ENCODE data around the gene PDXP.

PDXP gene

DNA sequence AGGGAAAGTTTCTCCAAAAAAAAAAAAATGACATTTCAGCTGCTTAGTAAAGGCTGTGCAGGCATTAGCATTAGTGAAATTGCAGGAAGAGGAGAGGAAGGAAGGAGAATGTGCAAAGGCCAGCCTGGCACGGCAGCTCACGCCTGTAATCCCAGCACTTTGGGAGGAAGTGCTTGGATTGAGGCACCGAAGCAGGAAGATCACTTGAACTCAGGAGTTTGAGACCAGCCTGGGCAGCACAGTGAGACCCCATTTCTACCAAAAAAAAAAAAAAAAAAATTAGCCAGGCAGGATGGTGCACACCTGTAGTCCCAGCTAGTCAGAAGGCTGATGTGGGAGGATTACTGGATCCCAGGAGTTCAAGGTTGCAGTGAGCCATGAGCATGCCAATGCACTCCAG is 46.1 kb downstream of the PDXP start:
- no peak for DNase-seq

DNA sequence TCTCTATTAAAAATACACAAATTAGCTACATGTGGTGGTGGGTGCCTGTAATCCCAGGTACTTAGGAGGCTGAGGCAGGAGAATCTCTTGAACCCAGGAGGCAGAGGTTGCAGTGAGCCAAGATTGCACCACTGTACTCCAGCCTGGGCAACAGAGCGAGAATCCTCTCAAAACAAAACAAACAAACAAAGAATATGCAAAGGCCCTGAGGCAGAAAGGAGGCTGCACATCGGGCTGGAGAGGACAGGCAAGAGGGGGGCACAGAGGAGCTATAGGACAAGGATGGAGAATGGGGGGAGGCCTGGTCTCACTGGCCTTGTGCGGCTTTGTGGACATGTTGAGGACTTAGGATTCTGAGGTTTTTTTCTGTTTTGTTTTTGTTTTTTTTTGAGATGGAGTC is 46.7 kb downstream of the PDXP start:
- DNase-seq, result no peak

DNA sequence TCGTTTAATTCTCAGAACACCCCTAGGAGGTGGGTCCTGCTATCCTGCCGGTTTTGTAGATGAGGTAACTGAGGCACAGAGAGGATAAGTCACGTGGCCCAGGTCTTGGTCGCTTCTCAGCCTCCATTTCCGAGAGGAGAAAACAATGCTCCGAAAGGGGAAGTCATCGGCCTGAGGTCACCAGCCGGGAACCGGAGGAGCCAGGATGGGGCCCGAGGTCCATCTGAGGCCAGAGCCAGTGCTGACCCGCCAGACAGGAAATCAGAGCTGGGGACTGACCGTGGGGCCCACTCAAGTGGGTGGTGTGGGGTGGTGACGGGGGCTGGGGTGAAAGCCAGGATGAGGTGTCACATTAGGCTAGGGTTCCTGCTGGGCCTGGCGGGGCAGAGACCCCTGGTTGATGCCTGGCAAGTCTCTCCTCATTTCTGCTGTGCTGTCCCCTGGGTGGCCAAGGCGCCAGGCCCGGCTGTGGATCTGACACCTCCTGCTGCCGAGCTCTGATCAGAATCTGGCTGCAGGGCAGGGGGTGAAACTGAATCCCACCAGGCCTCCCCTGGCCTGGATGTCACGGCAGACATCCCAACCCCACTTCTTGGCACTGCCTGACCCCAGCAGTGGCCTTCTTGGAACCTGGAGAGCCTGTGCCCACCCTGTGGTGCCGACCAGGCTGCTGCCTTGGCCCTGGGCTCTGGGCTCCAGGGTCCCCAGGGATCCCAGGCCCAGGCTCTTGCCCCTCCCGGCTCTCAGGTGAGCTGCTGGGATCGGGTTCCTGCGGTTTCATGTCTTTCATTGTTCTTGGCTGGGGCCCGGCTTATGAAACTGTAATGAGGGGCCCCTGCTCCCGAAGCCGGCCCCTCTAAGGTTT is 50.3 kb downstream of the PDXP start:
- DNase-seq, result no peak

DNA sequence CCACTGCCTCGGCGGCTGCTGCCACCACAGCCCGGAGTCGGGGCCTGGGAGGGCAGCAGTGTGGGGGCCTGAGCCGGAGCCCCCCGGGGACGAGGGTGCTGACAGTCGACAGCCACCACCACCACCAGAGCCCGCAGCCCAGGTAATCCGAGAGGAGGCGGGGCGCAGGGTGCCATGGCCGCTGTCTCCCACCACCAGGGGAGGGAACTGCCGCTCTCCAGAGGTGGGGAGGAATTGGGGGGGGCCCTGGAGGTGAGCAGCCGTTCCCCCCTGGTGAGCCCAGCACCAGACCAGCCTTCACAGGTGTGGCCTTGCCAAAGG is 50.9 kb downstream of the PDXP start:
- no peak for DNase-seq

- DNase-seq, result no peak
Observed at GRCh38 chr22:37710675-37711074, 52.2 kb downstream of the PDXP start.

- no peak for DNase-seq
Observed at GRCh38 chr22:37711490-37711889, 53.0 kb downstream of the PDXP start.

- no peak for DNase-seq
Observed at GRCh38 chr22:37713761-37714160, 55.2 kb downstream of the PDXP start.

GRCh38 chr22:37714634-37715033 is 56.1 kb downstream of the PDXP start:
- DNase-seq, result no peak

- DNase-seq, result no peak
Observed at GRCh38 chr22:37715760-37716159, 57.2 kb downstream of the PDXP start.

Data from stimulated activated CD8-positive, alpha-beta memory T cell treated with anti-CD3 and anti-CD28 coated beads, Interleukin-4, amount 100 ng/mL, for 48 hours (primary cell).